ENCODE data around the gene DOP1A. TPM values are rescaled to one million over a fixed set of nuclear protein-coding genes. Genes with fewer than 3 reads are reported as not detected.

DOP1A gene
- total RNA-seq, 6 experiments from 2014 or later: 9.5 to 15.4 (median 13.2) TPM

- peak overlapping the region; percentile 44 for H3K27ac Mint-ChIP-seq
- no peak overlapping the region for H3K4me3 Mint-ChIP-seq
- no peaks in the 10 kb centered on the region; the same call in 1 of the 2 replicates for H3K27me3 Mint-ChIP-seq (ENCODE audit: insufficient read depth)
- no peaks in the 10 kb centered on the region for H3K36me3 Mint-ChIP-seq (ENCODE audit: low read depth)
- TF ChIP-seq, protein P1, sequence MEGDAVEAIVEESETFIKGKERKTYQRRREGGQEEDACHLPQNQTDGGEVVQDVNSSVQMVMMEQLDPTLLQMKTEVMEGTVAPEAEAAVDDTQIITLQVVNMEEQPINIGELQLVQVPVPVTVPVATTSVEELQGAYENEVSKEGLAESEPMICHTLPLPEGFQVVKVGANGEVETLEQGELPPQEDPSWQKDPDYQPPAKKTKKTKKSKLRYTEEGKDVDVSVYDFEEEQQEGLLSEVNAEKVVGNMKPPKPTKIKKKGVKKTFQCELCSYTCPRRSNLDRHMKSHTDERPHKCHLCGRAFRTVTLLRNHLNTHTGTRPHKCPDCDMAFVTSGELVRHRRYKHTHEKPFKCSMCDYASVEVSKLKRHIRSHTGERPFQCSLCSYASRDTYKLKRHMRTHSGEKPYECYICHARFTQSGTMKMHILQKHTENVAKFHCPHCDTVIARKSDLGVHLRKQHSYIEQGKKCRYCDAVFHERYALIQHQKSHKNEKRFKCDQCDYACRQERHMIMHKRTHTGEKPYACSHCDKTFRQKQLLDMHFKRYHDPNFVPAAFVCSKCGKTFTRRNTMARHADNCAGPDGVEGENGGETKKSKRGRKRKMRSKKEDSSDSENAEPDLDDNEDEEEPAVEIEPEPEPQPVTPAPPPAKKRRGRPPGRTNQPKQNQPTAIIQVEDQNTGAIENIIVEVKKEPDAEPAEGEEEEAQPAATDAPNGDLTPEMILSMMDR (IDR thresholded peaks at IDR 0.05): no peak
- peaks cover 31% of the 10 kb centered on the region for H3K4me1 Mint-ChIP-seq (ENCODE audit: low read depth)
- DNase-seq: no peak
- no peaks in the 10 kb centered on the region for H3K9me3 Mint-ChIP-seq
Measured at GRCh38 chr6:83216806-83217205, 149.3 kb downstream of the DOP1A start.

Other genes starting within 250 kb of the DOP1A start
- 1 to 10 TPM; 2.7 to 7.0 (median 3.8) TPM for gene UBE3D, start 1.8 kb upstream of the DOP1A start, total RNA-seq (2021; fragmentation: NEBNext Ultra II Directional; extraction: Animal tissue kit (Norgen Biotek cat#: 25700))
- 100 to 1,000 TPM in 2 of 6 experiments, 10 to 100 TPM in 4; 97.4 to 103 (median 98.6) TPM for gene PGM3, start 125.6 kb downstream of the DOP1A start, total RNA-seq (2021; fragmentation: NEBNext Ultra II Directional; extraction: Animal tissue kit (Norgen Biotek cat#: 25700))
- 1 to 10 TPM; 4.0 to 5.1 (median 4.3) TPM for gene RWDD2A, start 125.7 kb downstream of the DOP1A start, total RNA-seq (2021; fragmentation: NEBNext Ultra II Directional; extraction: Animal tissue kit (Norgen Biotek cat#: 25700))